H1 (cell line): ENCODE results near the gene MYOCOS. TPM values are rescaled to one million over a fixed set of nuclear protein-coding genes. Genes with fewer than 3 reads are reported as not detected.

Experiments
- ASH2L ChIP-seq: fragments of 200-600, 300-600 bp; sonication (generic); IDR thresholded peaks from one replicate; pipeline ENCODE4 v1.7.1; 2017; ENCODE audit warnings: low read length
- ATF2 ChIP-seq: IDR thresholded peaks from 2 replicates; pipeline ENCODE4 v1.6.1; 2012; ENCODE audit warnings: low read length, inconsistent platforms
- ATF3 ChIP-seq: IDR thresholded peaks from 2 replicates; pipeline ENCODE4 v1.6.1; 2011; ENCODE audit warnings: low read depth, mild to moderate bottlenecking, low read length; ENCODE audit not compliant: insufficient read depth
- BACH1 ChIP-seq: IDR thresholded peaks from 2 replicates; pipeline ENCODE4 v1.6.1; 2012; ENCODE audit warnings: low read length, improper control_type of control experiment
- BCL11A ChIP-seq, 2 experiments: IDR thresholded peaks; one replicate each; pipeline ENCODE4 v1.6.1; 2011; ENCODE audit warnings: low read depth in 2 of 2, low read length in 2 of 2, mild to moderate bottlenecking in 2 of 2
- CBX8 ChIP-seq: fragments of 300-800, 300-1000 bp; sonication (generic); IDR thresholded peaks from 2 replicates; pipeline ENCODE4 v1.7.1; 2016; ENCODE audit warnings: low read depth, low read length, borderline replicate concordance
- CHD1 ChIP-seq: IDR thresholded peaks from 2 replicates; pipeline ENCODE4 v1.6.1; 2012; ENCODE audit warnings: low read depth, low read length, improper control_type of control experiment
- CHD2 ChIP-seq: IDR thresholded peaks from 2 replicates; pipeline ENCODE4 v1.6.1; 2012; ENCODE audit warnings: low read length, improper control_type of control experiment
- CTBP2 ChIP-seq: IDR thresholded peaks from 2 replicates; pipeline ENCODE4 v1.7.0; 2011; ENCODE audit warnings: borderline replicate concordance, mild to moderate bottlenecking, moderate library complexity, mixed read lengths, low read length; ENCODE audit not compliant: insufficient read depth, insufficient read length
- CTCF ChIP-seq, 3 experiments: IDR thresholded peaks; 1 replicate in 2 of 3; 2 replicates in 1 of 3; pipeline versions ENCODE4 v1.5.1 to v1.6.1; 2011; ENCODE audit warnings: low read length in 3 of 3, mild to moderate bottlenecking in 3 of 3, inconsistent platforms in 2 of 3, low read depth in 1 of 3, moderate library complexity in 1 of 3; ENCODE audit not compliant: insufficient read depth in 1 of 3; ENCODE audit errors: control extremely low read depth in 1 of 3
- FOSL1 ChIP-seq: IDR thresholded peaks from 2 replicates; pipeline ENCODE4 v1.6.1; 2011; ENCODE audit warnings: mild to moderate bottlenecking, low read depth, low read length, moderate library complexity; ENCODE audit not compliant: insufficient read depth
- GABPA ChIP-seq: IDR thresholded peaks from 2 replicates; pipeline ENCODE4 v1.6.1; 2011; ENCODE audit warnings: mild to moderate bottlenecking, low read length, moderate library complexity, borderline replicate concordance; ENCODE audit not compliant: insufficient read depth
- GTF2F1 ChIP-seq: IDR thresholded peaks from 2 replicates; pipeline ENCODE4 v1.6.1; 2012; ENCODE audit warnings: low read depth, low read length, improper control_type of control experiment, borderline replicate concordance
- HDAC6 ChIP-seq: IDR thresholded peaks from one replicate; pipeline ENCODE4 v1.7.1; 2012; ENCODE audit warnings: low read depth, mild to moderate bottlenecking, inconsistent platforms, low read length, moderate library complexity
- JUND ChIP-seq: IDR thresholded peaks from 2 replicates; pipeline ENCODE4 v1.6.1; 2011; ENCODE audit warnings: mild to moderate bottlenecking, improper control_type of control experiment, low read length
- KDM1A ChIP-seq: fragments of 200-600, 300-600 bp; sonication (generic); IDR thresholded peaks from 2 replicates; pipeline ENCODE4 v1.7.1; 2016; ENCODE audit warnings: mild to moderate bottlenecking, low read length, borderline replicate concordance
- MAX ChIP-seq: IDR thresholded peaks from 2 replicates; pipeline ENCODE4 v1.6.1; 2012; ENCODE audit warnings: inconsistent platforms
- SIN3A ChIP-seq, 2 experiments: IDR thresholded peaks in 1 of 2; conservative IDR thresholded peaks in 1 of 2; 2 replicates each; pipeline ENCODE4 v1.6.1; 2011 to 2012; ENCODE audit warnings: low read length in 2 of 2, improper control_type of control experiment in 1 of 2, low read depth in 1 of 2, mild to moderate bottlenecking in 1 of 2
- polyA plus RNA-seq, 7 experiments: library from polyadenylated mRNA; depleted of rRNA in 3 of 7; stranded (reverse) in 5 of 7; unstranded in 2 of 7; fragments of >200 nt in 5 of 7; fragments of 200-250 nt in 2 of 7; gene quantifications; 1 replicate in 5 of 7; 2 replicates in 1 of 7; 4 replicates in 1 of 7; pipeline versions ENCODE4 v1.2.1 to v1.2.3, GENCODE V29; 2011 to 2013; ENCODE audit warnings: missing spikeins in 2 of 7, mixed read lengths in 2 of 7
- total RNA-seq: library from RNA; stranded (reverse); fragmentation: NEBNext Ultra II Directional; extraction: Animal tissue kit (Norgen Biotek cat#: 25700); gene quantifications from 2 replicates; pipeline ENCODE4 v1.2.1, GENCODE V29; 2021

Gene MYOCOS
- total and polyA plus RNA-seq, 2 of the 8 experiments (the other 6 are each of a cell fraction or from before 2014, with no cell fraction given), result not detected

GRCh38 chr1:171654942-171655745, 33.1 kb downstream of the MYOCOS start (continued):
- TF ChIP-seq BCL11A (IDR thresholded peaks at IDR 0.05; ENCODE audit: low read depth in 2 of 2, low read length in 2 of 2) (no peak), HDAC6 (no peak), ATF3 (no peak), BACH1 (no peak), CTBP2 (peak; percentile 60), JUND (no peak), FOSL1 (no peak), SIN3A (conservative IDR thresholded peaks at IDR 0.05 in 1 of 2, IDR thresholded peaks at IDR 0.05 in 1 of 2; ENCODE audit: low read depth in 1 of 2, low read length in 2 of 2) (no peak), CHD2 (no peak), MAX (peak; percentile 59), ATF2 (no peak), CHD1 (no peak), CTCF (IDR thresholded peaks at IDR 0.05; ENCODE audit: control extremely low read depth in 1 of 3, insufficient read depth in 1 of 3, low read depth in 1 of 3, low read length in 3 of 3) (peak; percentile 79 to 91 (median 85)), CBX8 (no peak), KDM1A (no peak), ASH2L (peak; percentile 45), GTF2F1 (no peak), GABPA (no peak)
